Aorta (tissue), 5 donors: Measurements from ENCODE around the gene GLRX2. TPM values are rescaled to one million over a fixed set of nuclear protein-coding genes. Genes with fewer than 3 reads are reported as not detected.
A peak's percentile ranks its signal among the peaks of the same experiment; 100 is the strongest.

Source experiments
- ATAC-seq: fragments of 200-7000 bp; cut with Tn5 transposase; one replicate; pipeline ENCODE4 v1.9.1; 2022; ENCODE audit warnings: moderate library complexity; ENCODE audit not compliant: low FRiP score
- DNase-seq, 2 donors: peaks; one replicate each; pipeline ENCODE4 v3.0.0-alpha.2; 2020
- H3K27ac ChIP-seq, 2 donors: one replicate each; pipeline ENCODE4 v1.5.1; 2013; ENCODE audit warnings: low read length in 2 of 2, mild to moderate bottlenecking in 2 of 2, moderate library complexity in 2 of 2, control low read depth in 1 of 2, inconsistent platforms in 1 of 2, low read depth in 1 of 2
- H3K27me3 ChIP-seq, 2 donors: one replicate each; pipeline ENCODE4 v1.6.1; 2013; ENCODE audit warnings: control low read depth in 1 of 2, low read length in 1 of 2, mild to moderate bottlenecking in 1 of 2, moderate library complexity in 1 of 2; ENCODE audit not compliant: insufficient read depth in 2 of 2, control insufficient read depth in 1 of 2
- H3K36me3 ChIP-seq, 2 donors: one replicate each; pipeline ENCODE4 v1.6.1; 2013; ENCODE audit warnings: control low read depth in 1 of 2, low read length in 1 of 2, mild to moderate bottlenecking in 1 of 2; ENCODE audit not compliant: insufficient read depth in 2 of 2, control insufficient read depth in 1 of 2
- H3K4me1 ChIP-seq, 2 donors: one replicate each; pipeline ENCODE4 v1.6.1; 2013; ENCODE audit warnings: low read length in 2 of 2, control low read depth in 1 of 2, mild to moderate bottlenecking in 1 of 2, moderate library complexity in 1 of 2; ENCODE audit not compliant: insufficient read depth in 2 of 2, control insufficient read depth in 1 of 2
- H3K4me3 ChIP-seq, 2 donors: one replicate each; pipeline ENCODE4 v1.5.1; 2013; ENCODE audit warnings: low read length in 2 of 2, control low read depth in 1 of 2, mild to moderate bottlenecking in 1 of 2
- H3K9me3 ChIP-seq: one replicate; pipeline ENCODE4 v1.6.1; 2013; ENCODE audit warnings: mild to moderate bottlenecking, low read length; ENCODE audit not compliant: control insufficient read depth
- WGBS, 2 donors: extraction: QIAGEN DNeasy Blood & Tissue Kit; methylation state at CpG; one replicate each; pipeline ENCODE4 v1.1.7; 2013; 5-methylcytosine and 5-hydroxymethylcytosine counted together
- intact Hi-C, 2 donors: fragments of 100-400 bp; cut with DNase I; formaldehyde crosslinking; loops; one replicate each; pipeline versions ENCODE4 v1.14.2 to v1.15.0; 2022
- long read RNA-seq, 2 donors: library from polyadenylated mRNA; unstranded; transcript quantifications; one replicate each; pipeline ENCODE4 v2.0.0, GENCODE V29; 2020 to 2021
- polyA plus RNA-seq, 2 donors: library from polyadenylated mRNA; stranded (reverse); fragments of 200-250 nt; gene quantifications; one replicate each; pipeline ENCODE4 v1.2.3, GENCODE V29; 2013
- total RNA-seq, 2 donors: library from RNA; stranded (reverse); fragmentation: NEBNext Ultra II Directional; extraction: Animal tissue kit (Norgen Biotek cat#: 25700); gene quantifications; one replicate each; pipeline ENCODE4 v1.2.1, GENCODE V29; 2021
- donor health status: healthy with polysubstance abuse.
- donor health status: Bipolar disorder and iron deficiency.
- donor health status: DM: no; HTN: no; CAD: no.
- donor health status: DM: no; HTN: no; CAD: no.
- donor health status: DM: yes; HTN: yes; CAD: no.

The GLRX2 gene
- 10 to 100 TPM; 13.4 to 14.4 TPM for total RNA-seq
- 10 to 100 TPM; 14.8 to 30.8 TPM for polyA plus RNA-seq
- long read RNA-seq, donor 1, partial matches to known transcripts = 0 of 5 reads
- long read RNA-seq, donor 1, other reads (novel, unspliced or antisense) = 3 of 5 reads
- long read RNA-seq, donor 2, partial matches to known transcripts = 0 of 5 reads
- long read RNA-seq, donor 2, other reads (novel, unspliced or antisense) = 1 of 5 reads

- H3K9me3 ChIP-seq = no peaks in the 10 kb centered on the region
These were observed at the start of gene GLRX2 for GRCh38 chr1:193104907-193105820. Gene GLRX2, minus strand, starts transcription at chr1:193105414. Its CDS starts 32 bp downstream, at chr1:193105382.

GRCh38 chr1:193144999-193145398, 39.8 kb upstream of the GLRX2 start:
- H3K36me3 ChIP-seq = peaks cover 2 to 4% of the 10 kb centered on the region in 2 donors
- no peaks in the 10 kb centered on the region for H3K9me3 ChIP-seq
- H3K27me3 ChIP-seq = no peaks in the 10 kb centered on the region
- no peaks in the 10 kb centered on the region for H3K4me1 ChIP-seq
- 82 to 85% methylated on average over 1 of the region's 1 CpG for WGBS, 2 donors
- DNase-seq (no peak), ATAC-seq (no peak)
- no peak overlapping the region for H3K4me3 ChIP-seq
- H3K27ac ChIP-seq = no peak overlapping the region
- intact Hi-C loops = no loop called here

More at GRCh38 chr1:193104907-193105820, at the start of gene GLRX2:
- intact Hi-C loops = loop anchor here (1.0 to 10.0 kb wide), 5 partner anchors 17 to 300 kb away; partner anchors contain the start of genes CDC73 (in 2 of the 2) and RGS2 (in 1 of the 2)
- Histone ChIP-seq H3K27ac (peak within 1 kb of the TSS; percentile 28 to 83), H3K36me3 (no peaks in the 10 kb centered on the region), H3K4me3 (peak within 1 kb of the TSS; percentile 55 to 62), H3K4me1 (no peaks in the 10 kb centered on the region), H3K27me3 (no peaks in the 10 kb centered on the region)
- ATAC-seq = peak; percentile 98
- peak; percentile 86 to 96 for DNase-seq
- WGBS, 2 donors = 0% methylated on average over 64 to 73 of the region's 73 CpGs

- DNase-seq (no peak), ATAC-seq (no peak)
- no peaks in the 10 kb centered on the region for H3K27me3 ChIP-seq
- no peaks in the 10 kb centered on the region for H3K9me3 ChIP-seq
- H3K4me1 ChIP-seq = no peaks in the 10 kb centered on the region
- WGBS, 2 donors = 53 to 59% methylated on average over 5 of the region's 5 CpGs
- H3K4me3 ChIP-seq = no peak overlapping the region
- peaks cover 2 to 4% of the 10 kb centered on the region in 2 donors for H3K36me3 ChIP-seq
- intact Hi-C loops = no loop called here
- H3K27ac ChIP-seq = no peak overlapping the region
These were observed 39.2 kb upstream of the GLRX2 start for GRCh38 chr1:193144361-193144938.

- ATAC-seq (no peak), DNase-seq (no peak)
- intact Hi-C loops = no loop called here
- Histone ChIP-seq H3K27me3 (no peaks in the 10 kb centered on the region), H3K27ac (no peak overlapping the region), H3K9me3 (no peaks in the 10 kb centered on the region), H3K4me1 (no peaks in the 10 kb centered on the region), H3K4me3 (no peak overlapping the region), H3K36me3 (peaks cover 2 to 4% of the 10 kb centered on the region in 2 donors)
- 68% methylated on average over 1 of the region's 1 CpG for WGBS, 2 donors
These were observed 38.1 kb upstream of the GLRX2 start for GRCh38 chr1:193143285-193143684.

GRCh38 chr1:193142409-193142808, 37.2 kb upstream of the GLRX2 start:
- peaks cover 2% of the 10 kb centered on the region in 2 donors for H3K36me3 ChIP-seq
- no peaks in the 10 kb centered on the region for H3K27me3 ChIP-seq

GRCh38 chr1:193141804-193142203, 36.6 kb upstream of the GLRX2 start:
- WGBS, 2 donors = 73 to 75% methylated on average over 3 of the region's 3 CpGs

More at GRCh38 chr1:193142409-193142808, 37.2 kb upstream of the GLRX2 start:
- Histone ChIP-seq H3K4me3 (no peak overlapping the region), H3K9me3 (no peaks in the 10 kb centered on the region), H3K27ac (no peak overlapping the region), H3K4me1 (no peaks in the 10 kb centered on the region)
- DNase-seq (no peak), ATAC-seq (no peak)
- WGBS, 2 donors = 48 to 60% methylated on average over 2 of the region's 2 CpGs
- intact Hi-C loops = no loop called here

GRCh38 chr1:193140254-193140653, 35.0 kb upstream of the GLRX2 start:
- H3K9me3 ChIP-seq = no peaks in the 10 kb centered on the region
- no peaks in the 10 kb centered on the region for H3K4me1 ChIP-seq
- H3K36me3 ChIP-seq = no peaks in the 10 kb centered on the region
- H3K27me3 ChIP-seq = no peaks in the 10 kb centered on the region
- H3K27ac ChIP-seq = no peak overlapping the region
- no peak overlapping the region for H3K4me3 ChIP-seq
- intact Hi-C loops = no loop called here
- no peak for DNase-seq
- ATAC-seq = no peak
- WGBS, 2 donors = 80 to 83% methylated on average over 7 of the region's 7 CpGs

More at GRCh38 chr1:193141804-193142203, 36.6 kb upstream of the GLRX2 start:
- H3K27me3 ChIP-seq = no peaks in the 10 kb centered on the region
- H3K27ac ChIP-seq = no peak overlapping the region
- peaks cover 0 to 2% of the 10 kb centered on the region in 2 donors for H3K36me3 ChIP-seq
- intact Hi-C loops = no loop called here
- DNase-seq (no peak), ATAC-seq (no peak)
- no peaks in the 10 kb centered on the region for H3K4me1 ChIP-seq
- no peak overlapping the region for H3K4me3 ChIP-seq
- no peaks in the 10 kb centered on the region for H3K9me3 ChIP-seq

GRCh38 chr1:193131266-193131860, 26.1 kb upstream of the GLRX2 start:
- intact Hi-C loops = no loop called here
- 96 to 97% methylated on average over 2 of the region's 2 CpGs for WGBS, 2 donors
- ATAC-seq = no peak

More at GRCh38 chr1:193131266-193131860, 26.1 kb upstream of the GLRX2 start:
- H3K9me3 ChIP-seq = no peaks in the 10 kb centered on the region
- H3K36me3 ChIP-seq = no peaks in the 10 kb centered on the region
- DNase-seq = no peak
- H3K27ac ChIP-seq = no peak overlapping the region
- no peaks in the 10 kb centered on the region for H3K27me3 ChIP-seq
- no peak overlapping the region for H3K4me3 ChIP-seq
- no peaks in the 10 kb centered on the region for H3K4me1 ChIP-seq
